GM12878 (cell line): Measurements from ENCODE around the gene PGLYRP2.

Experiments
- BCL11A ChIP-seq: IDR thresholded peaks from 2 replicates; pipeline ENCODE4 v1.6.1; 2011; ENCODE audit warnings: low read depth, low read length
- HCFC1 ChIP-seq: fragments of 150-350 bp; IDR thresholded peaks from 2 replicates; pipeline ENCODE4 v1.6.1; 2014; ENCODE audit warnings: low read length
- HDAC2 ChIP-seq: fragments of 200-600 bp; sonication (generic); IDR thresholded peaks from 2 replicates; pipeline ENCODE4 v1.6.1; 2017
- HSF1 ChIP-seq: fragments of 150-350 bp; IDR thresholded peaks from 2 replicates; pipeline ENCODE4 v1.6.1; 2014; ENCODE audit warnings: mild to moderate bottlenecking, low read depth, low read length
- IKZF1 ChIP-seq: fragments of 450-650 bp; conservative IDR thresholded peaks from 2 replicates; pipeline ENCODE4 v1.6.1; 2017; ENCODE audit warnings: antibody characterized with exemption, mild to moderate bottlenecking
- MLLT1 ChIP-seq: fragments of 450-650 bp; IDR thresholded peaks from 2 replicates; pipeline ENCODE4 v1.6.1; 2016; ENCODE audit warnings: mild to moderate bottlenecking
- NFYB ChIP-seq: IDR thresholded peaks from 2 replicates; pipeline ENCODE4 v1.6.1; 2011; ENCODE audit warnings: low read depth, mild to moderate bottlenecking, low read length, improper control_type of control experiment, moderate library complexity; ENCODE audit not compliant: insufficient read depth
- POLR2A ChIP-seq: IDR thresholded peaks from 2 replicates; pipeline ENCODE4 v1.6.1; 2011; ENCODE audit warnings: low read depth, mild to moderate bottlenecking, low read length
- SIN3A ChIP-seq: IDR thresholded peaks from 2 replicates; pipeline ENCODE4 v1.6.1; 2012; ENCODE audit warnings: low read depth, low read length, improper control_type of control experiment
- YY1 ChIP-seq: IDR thresholded peaks from 2 replicates; pipeline ENCODE4 v1.6.1; 2011; ENCODE audit warnings: low read depth, mild to moderate bottlenecking, low read length
- TF ChIP-seq, protein P1 (sequence below): fragments of 450-650 bp; formaldehyde crosslinking; IDR thresholded peaks from 2 replicates; pipeline ENCODE4 v1.4.0; 2022; ENCODE audit warnings: mild to moderate bottlenecking, moderate library complexity
- TF ChIP-seq, protein P2 (sequence below), 3 experiments: IDR thresholded peaks in 2 of 3; conservative IDR thresholded peaks in 1 of 3; 2 replicates each; pipeline ENCODE4 v1.5.1; 2011; ENCODE audit warnings: low read depth in 3 of 3, low read length in 3 of 3, mild to moderate bottlenecking in 3 of 3, control low read depth in 2 of 3, moderate library complexity in 2 of 3, inconsistent platforms in 1 of 3, mixed read lengths in 1 of 3; ENCODE audit not compliant: control insufficient read depth in 2 of 3, insufficient read depth in 1 of 3; ENCODE audit errors: extremely low read depth in 1 of 3

GRCh38 chr19:15516363-15516762 lies 37.1 kb upstream of the PGLYRP2 start:
- TF ChIP-seq, protein P1, sequence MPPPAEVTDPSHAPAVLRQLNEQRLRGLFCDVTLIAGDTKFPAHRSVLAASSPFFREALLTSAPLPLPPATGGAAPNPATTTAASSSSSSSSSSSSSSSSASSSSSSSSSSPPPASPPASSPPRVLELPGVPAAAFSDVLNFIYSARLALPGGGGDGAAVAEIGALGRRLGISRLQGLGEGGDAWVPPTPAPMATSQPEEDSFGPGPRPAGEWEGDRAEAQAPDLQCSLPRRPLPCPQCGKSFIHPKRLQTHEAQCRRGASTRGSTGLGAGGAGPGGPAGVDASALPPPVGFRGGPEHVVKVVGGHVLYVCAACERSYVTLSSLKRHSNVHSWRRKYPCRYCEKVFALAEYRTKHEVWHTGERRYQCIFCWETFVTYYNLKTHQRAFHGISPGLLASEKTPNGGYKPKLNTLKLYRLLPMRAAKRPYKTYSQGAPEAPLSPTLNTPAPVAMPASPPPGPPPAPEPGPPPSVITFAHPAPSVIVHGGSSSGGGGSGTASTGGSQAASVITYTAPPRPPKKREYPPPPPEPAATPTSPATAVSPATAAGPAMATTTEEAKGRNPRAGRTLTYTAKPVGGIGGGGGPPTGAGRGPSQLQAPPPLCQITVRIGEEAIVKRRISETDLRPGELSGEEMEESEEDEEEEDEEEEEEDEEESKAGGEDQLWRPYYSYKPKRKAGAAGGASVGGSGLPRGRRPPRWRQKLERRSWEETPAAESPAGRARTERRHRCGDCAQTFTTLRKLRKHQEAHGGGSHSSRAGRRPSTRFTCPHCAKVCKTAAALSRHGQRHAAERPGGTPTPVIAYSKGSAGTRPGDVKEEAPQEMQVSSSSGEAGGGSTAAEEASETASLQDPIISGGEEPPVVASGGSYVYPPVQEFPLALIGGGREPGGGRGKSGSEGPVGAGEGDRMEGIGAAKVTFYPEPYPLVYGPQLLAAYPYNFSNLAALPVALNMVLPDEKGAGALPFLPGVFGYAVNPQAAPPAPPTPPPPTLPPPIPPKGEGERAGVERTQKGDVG (CRISPR knock-in tag) = no peak
- no peak for TF ChIP-seq MLLT1
- no peak for TF ChIP-seq SIN3A
- TF ChIP-seq, protein P2, sequence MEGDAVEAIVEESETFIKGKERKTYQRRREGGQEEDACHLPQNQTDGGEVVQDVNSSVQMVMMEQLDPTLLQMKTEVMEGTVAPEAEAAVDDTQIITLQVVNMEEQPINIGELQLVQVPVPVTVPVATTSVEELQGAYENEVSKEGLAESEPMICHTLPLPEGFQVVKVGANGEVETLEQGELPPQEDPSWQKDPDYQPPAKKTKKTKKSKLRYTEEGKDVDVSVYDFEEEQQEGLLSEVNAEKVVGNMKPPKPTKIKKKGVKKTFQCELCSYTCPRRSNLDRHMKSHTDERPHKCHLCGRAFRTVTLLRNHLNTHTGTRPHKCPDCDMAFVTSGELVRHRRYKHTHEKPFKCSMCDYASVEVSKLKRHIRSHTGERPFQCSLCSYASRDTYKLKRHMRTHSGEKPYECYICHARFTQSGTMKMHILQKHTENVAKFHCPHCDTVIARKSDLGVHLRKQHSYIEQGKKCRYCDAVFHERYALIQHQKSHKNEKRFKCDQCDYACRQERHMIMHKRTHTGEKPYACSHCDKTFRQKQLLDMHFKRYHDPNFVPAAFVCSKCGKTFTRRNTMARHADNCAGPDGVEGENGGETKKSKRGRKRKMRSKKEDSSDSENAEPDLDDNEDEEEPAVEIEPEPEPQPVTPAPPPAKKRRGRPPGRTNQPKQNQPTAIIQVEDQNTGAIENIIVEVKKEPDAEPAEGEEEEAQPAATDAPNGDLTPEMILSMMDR (IDR thresholded peaks at IDR 0.05 in 2 of 3, conservative IDR thresholded peaks at IDR 0.05 in 1 of 3; ENCODE audit: control insufficient read depth in 2 of 3, extremely low read depth in 1 of 3, insufficient read depth in 1 of 3, low read depth in 3 of 3, low read length in 3 of 3) = no peak
- TF ChIP-seq IKZF1 = no peak
- no peak for TF ChIP-seq NFYB
- TF ChIP-seq YY1 = no peak
- TF ChIP-seq BCL11A = no peak
- TF ChIP-seq POLR2A = no peak
- no peak for TF ChIP-seq HDAC2
- TF ChIP-seq HCFC1 = no peak
- TF ChIP-seq HSF1 = no peak
